Sigmoid colon (tissue), 7 donors: ENCODE measurements around the gene TYW3. TPM values are rescaled to one million over a fixed set of nuclear protein-coding genes. Genes with fewer than 3 reads are reported as not detected.
"Not testable (repeated sequence)": the region's sequence is repeated elsewhere in the genome, so short reads cannot be mapped to it uniquely, and the experiment has no call there.

Experiments
- DNase-seq: peaks from one replicate; pipeline ENCODE4 v3.0.0-alpha.2; 2019
- H3K27ac ChIP-seq, 4 donors: fragments of 200-600 bp; sonication (generic); one replicate each; pipeline ENCODE4 v1.5.1; 2016 to 2019; ENCODE audit warnings: mild to moderate bottlenecking in 1 of 4
- H3K27me3 ChIP-seq, 3 donors: fragments of 200-600 bp; sonication (generic); one replicate each; pipeline ENCODE4 v1.5.1; 2019; ENCODE audit warnings: mild to moderate bottlenecking in 1 of 3
- H3K36me3 ChIP-seq, 4 donors: fragments of 200-600 bp; sonication (generic); one replicate each; pipeline ENCODE4 v1.5.1; 2016 to 2019
- H3K4me1 ChIP-seq, 4 donors: fragments of 200-600 bp; sonication (generic); one replicate each; pipeline ENCODE4 v1.5.1; 2017 to 2019
- H3K4me3 ChIP-seq, 4 donors: fragments of 200-600 bp; sonication (generic); one replicate each; pipeline ENCODE4 v1.5.1; 2017 to 2019; ENCODE audit warnings: mild to moderate bottlenecking in 2 of 4, moderate library complexity in 1 of 4
- H3K9me3 ChIP-seq, 4 donors: fragments of 200-600 bp in 3 of 4; sonication (generic) in 3 of 4; one replicate each; pipeline versions ENCODE4 v1.5.1 to v1.6.1; 2013 to 2019
- CTCF ChIP-seq, 4 experiments: fragments of 450-650 bp in 3 of 4; fragments of 200-600 bp in 1 of 4; IDR thresholded peaks; one replicate each; pipeline ENCODE4 v1.5.1; 2016 to 2019; ENCODE audit warnings: antibody characterized with exemption in 4 of 4, mild to moderate bottlenecking in 3 of 4, moderate library complexity in 2 of 4
- EP300 ChIP-seq, 4 donors: sonication (generic); formaldehyde crosslinking; IDR thresholded peaks; one replicate each; pipeline ENCODE4 v1.6.1; 2017; ENCODE audit warnings: antibody characterized with exemption in 4 of 4
- POLR2A ChIP-seq, 2 donors: fragments of 450-650 bp; IDR thresholded peaks; one replicate each; pipeline ENCODE4 v1.6.1; 2016; ENCODE audit warnings: antibody characterized with exemption in 2 of 2, mild to moderate bottlenecking in 2 of 2, moderate library complexity in 2 of 2
- POLR2AphosphoS5 ChIP-seq, 4 donors: sonication (generic); formaldehyde crosslinking; IDR thresholded peaks; one replicate each; pipeline ENCODE4 v1.6.1; 2017; ENCODE audit warnings: antibody characterized with exemption in 4 of 4
- WGBS, 2 donors: extraction: QIAGEN DNeasy Blood & Tissue Kit; methylation state at CpG; one replicate each; pipeline ENCODE4 v1.1.7; 2013; 5-methylcytosine and 5-hydroxymethylcytosine counted together
- intact Hi-C: fragments of 100-400 bp; cut with DNase I; formaldehyde crosslinking; loops from one replicate; pipeline ENCODE4 v1.15.1; 2023
- polyA plus RNA-seq, 3 donors: library from polyadenylated mRNA; stranded (reverse); fragments of 200-250 nt; gene quantifications; one replicate each; pipeline ENCODE4 v1.2.3, GENCODE V29; 2013
- total RNA-seq, 4 donors: library from RNA; depleted of rRNA; stranded (reverse); fragments of >200 nt; gene quantifications; one replicate each; pipeline ENCODE4 v1.1.0, GENCODE V29; 2016
- donor health status: healthy with polysubstance abuse.
- donor health status: Bipolar disorder and iron deficiency.
- donor health status: healthy.

Gene TYW3
- total and polyA plus RNA-seq, 7 donors = 7.6 to 31.7 (median 21.6) TPM

GRCh38 chr1:74753104-74753503, 20.2 kb downstream of the TYW3 start:
- intact Hi-C loops = no loop called here
- Histone ChIP-seq H3K9me3 (no peaks in the 10 kb centered on the region), H3K36me3 (peaks cover 9 to 89% (median 43%) of the 10 kb centered on the region in 4 donors), H3K4me1 (no peaks in the 10 kb centered on the region), H3K27me3 (no peaks in the 10 kb centered on the region), H3K27ac (no peak overlapping the region), H3K4me3 (no peak overlapping the region)
- DNase-seq = no peak
- TF ChIP-seq POLR2AphosphoS5 (IDR thresholded peaks at IDR 0.05) (no peak), CTCF (IDR thresholded peaks at IDR 0.05) (no peak), EP300 (IDR thresholded peaks at IDR 0.05) (no peak), POLR2A (IDR thresholded peaks at IDR 0.05) (no peak)
- WGBS, 2 donors = 94 to 97% methylated on average over 2 of the region's 2 CpGs

- no peak for DNase-seq
- Histone ChIP-seq H3K4me1 (no peaks in the 10 kb centered on the region), H3K4me3 (no peak overlapping the region), H3K9me3 (no peaks in the 10 kb centered on the region), H3K27me3 (no peaks in the 10 kb centered on the region), H3K27ac (no peak overlapping the region), H3K36me3 (peaks cover 9 to 88% (median 38%) of the 10 kb centered on the region in 4 donors)
- no peak for TF ChIP-seq CTCF (IDR thresholded peaks at IDR 0.05)
- intact Hi-C loops = no loop called here
These were observed 22.5 kb downstream of the TYW3 start for GRCh38 chr1:74755475-74755874.

GRCh38 chr1:74756650-74757049, 23.7 kb downstream of the TYW3 start:
- H3K4me1 ChIP-seq, H3K9me3 ChIP-seq, intact Hi-C loops, H3K27ac ChIP-seq, H3K27me3 ChIP-seq, DNase-seq, H3K4me3 ChIP-seq: not testable (repeated sequence)
- 97 to 98% methylated on average over 2 of the region's 2 CpGs for WGBS, 2 donors
- peaks cover 9 to 84% (median 33%) of the 10 kb centered on the region in 4 donors for H3K36me3 ChIP-seq

- Histone ChIP-seq H3K27ac (no peak overlapping the region), H3K27me3 (no peaks in the 10 kb centered on the region), H3K4me1 (no peaks in the 10 kb centered on the region), H3K4me3 (no peak overlapping the region), H3K36me3 (peaks cover 0 to 66% (median 9%) of the 10 kb centered on the region in 4 donors), H3K9me3 (no peaks in the 10 kb centered on the region)
- TF ChIP-seq POLR2AphosphoS5 (IDR thresholded peaks at IDR 0.05) = no peak
- TF ChIP-seq EP300 (IDR thresholded peaks at IDR 0.05) = no peak
- no peak for TF ChIP-seq CTCF (IDR thresholded peaks at IDR 0.05)
- no peak for TF ChIP-seq POLR2A (IDR thresholded peaks at IDR 0.05)
- DNase-seq = no peak
- intact Hi-C loops = no loop called here
- whole genome bisulfite sequencing, 2 donors = 77 to 80% methylated on average over 4 of the region's 4 CpGs
These were observed 30.9 kb downstream of the TYW3 start for GRCh38 chr1:74763807-74764206.

- TF ChIP-seq EP300 (IDR thresholded peaks at IDR 0.05) = no peak
- H3K27me3 ChIP-seq = no peaks in the 10 kb centered on the region
- no peaks in the 10 kb centered on the region for H3K9me3 ChIP-seq
- DNase-seq = no peak
- H3K36me3 ChIP-seq = peaks cover 0 to 44% (median 5%) of the 10 kb centered on the region in 4 donors
- no peaks in the 10 kb centered on the region for H3K4me1 ChIP-seq
- intact Hi-C loops = no loop called here
- H3K27ac ChIP-seq = no peak overlapping the region
- H3K4me3 ChIP-seq = no peak overlapping the region
- WGBS, 2 donors = 86 to 87% methylated on average over 2 of the region's 2 CpGs
These were observed 33.6 kb downstream of the TYW3 start for GRCh38 chr1:74766579-74766978.

- TF ChIP-seq POLR2A (IDR thresholded peaks at IDR 0.05) (no peak), CTCF (IDR thresholded peaks at IDR 0.05) (no peak), EP300 (IDR thresholded peaks at IDR 0.05) (no peak), POLR2AphosphoS5 (IDR thresholded peaks at IDR 0.05) (no peak)
- intact Hi-C loops = no loop called here
- Histone ChIP-seq H3K9me3 (no peaks in the 10 kb centered on the region), H3K4me3 (no peak overlapping the region), H3K27ac (no peak overlapping the region), H3K36me3 (peaks cover 0 to 35% (median 4%) of the 10 kb centered on the region in 4 donors), H3K27me3 (no peaks in the 10 kb centered on the region), H3K4me1 (no peaks in the 10 kb centered on the region)
- no peak for DNase-seq
- 81 to 83% methylated on average over 3 of the region's 3 CpGs for WGBS, 2 donors
These were observed 34.5 kb downstream of the TYW3 start for GRCh38 chr1:74767490-74767889.
